HepG2 (cell line): ENCODE measurements around the gene UBE2M. TPM values are rescaled to one million over a fixed set of nuclear protein-coding genes. Genes with fewer than 3 reads are reported as not detected.

Source experiments
- ATAC-seq: fragments of 200-7000 bp; cut with Tn5 transposase; 3 replicates; pipeline ENCODE4 v1.9.1; 2020; ENCODE audit warnings: mild to moderate bottlenecking, moderate library complexity
- BruUV-seq: library from RNA; stranded (reverse); fragments of 400-500 nt; replicated peaks from 2 replicates; lab custom pipeline; 2021; lab: Mats Ljungman, UMichigan
- CTCF ChIA-PET: fragments of 300-600 bp; formaldehyde crosslinking; extraction: SDS; loops from one replicate; lab custom pipeline; 2021; ENCODE audit warnings: low total read pairs, inconsistent platforms, low intra/inter-chr PET ratio; lab: Yijun Ruan, JAX
- POLR2A ChIA-PET: fragments of 350-600 bp; sonication (Branson Sonifier 250); formaldehyde crosslinking; loops from one replicate; lab custom pipeline; 2020; ENCODE audit warnings: antibody characterized with exemption, inconsistent platforms; lab: Yijun Ruan, JAX
- DNase-seq: peaks from one replicate; pipeline ENCODE4 v3.0.0-alpha.2; 2015; ENCODE audit warnings: low spot score
- FAIRE-seq: peaks from 3 replicates; lab custom pipeline; 2011; peaks lifted over from hg19 to GRCh38; lab: Jason Lieb, UNC
- H2AFZ ChIP-seq: one replicate; pipeline ENCODE4 v1.6.1; 2011; ENCODE audit warnings: low read length, inconsistent platforms
- H3K27ac ChIP-seq: fragments of 300-600 bp; 3 replicates; pipeline ENCODE4 v1.8.0; 2011; ENCODE audit warnings: mixed run types, mild to moderate bottlenecking, mixed read lengths, low read length, inconsistent platforms; ENCODE audit not compliant: insufficient read depth; ENCODE audit errors: extremely low read length
- H3K27me3 ChIP-seq, 2 experiments: fragments of 200-600 bp in 1 of 2; 2 replicates in 1 of 2; 3 replicates in 1 of 2; pipeline versions ENCODE4 v1.6.0 to v1.8.0; 2011; ENCODE audit warnings: low read length in 2 of 2, mild to moderate bottlenecking in 2 of 2, moderate library complexity in 2 of 2, inconsistent platforms in 1 of 2; ENCODE audit not compliant: insufficient read depth in 2 of 2, control insufficient read depth in 1 of 2
- H3K36me3 ChIP-seq, 2 experiments: fragments of 200-600 bp in 1 of 2; replicated peaks in 1 of 2; 2 replicates in 1 of 2; 3 replicates in 1 of 2; pipeline versions ENCODE4 v1.5.1 to v1.8.0; 2011; ENCODE audit warnings: low read length in 2 of 2, inconsistent platforms in 1 of 2; ENCODE audit not compliant: insufficient read depth in 2 of 2, control insufficient read depth in 1 of 2
- H3K4me1 ChIP-seq: 2 replicates; pipeline ENCODE4 v1.5.1; 2012; ENCODE audit warnings: low read length, inconsistent platforms; ENCODE audit not compliant: insufficient read depth
- H3K4me2 ChIP-seq: 2 replicates; pipeline ENCODE4 v1.6.0; 2011; ENCODE audit warnings: low read depth, low read length, inconsistent platforms
- H3K4me3 ChIP-seq, 3 experiments: fragments of 200-600 bp in 1 of 3; sonication (generic), shearing (Covaris generic) in 1 of 3; replicated peaks in 1 of 3; 2 replicates each; pipeline ENCODE4 v1.5.1; 2011 to 2016; ENCODE audit warnings: low read length in 3 of 3, inconsistent platforms in 2 of 3, low read depth in 2 of 3, mild to moderate bottlenecking in 2 of 3, control low read depth in 1 of 3, mixed read lengths in 1 of 3; ENCODE audit not compliant: insufficient read depth in 1 of 3
- H3K79me2 ChIP-seq: one replicate; pipeline ENCODE4 v1.6.1; 2011; ENCODE audit warnings: low read length, inconsistent platforms; ENCODE audit not compliant: insufficient read depth
- H3K9ac ChIP-seq: 2 replicates; pipeline ENCODE4 v1.6.0; 2011; ENCODE audit warnings: mild to moderate bottlenecking, low read depth, low read length, inconsistent platforms; ENCODE audit not compliant: insufficient read depth
- H3K9me3 ChIP-seq: 2 replicates; pipeline ENCODE4 v1.5.1; 2012; ENCODE audit warnings: mild to moderate bottlenecking, low read length
- H4K20me1 ChIP-seq: 2 replicates; pipeline ENCODE4 v1.6.0; 2011; ENCODE audit warnings: inconsistent platforms, mild to moderate bottlenecking, low read length, moderate library complexity; ENCODE audit not compliant: insufficient read depth
- EEA1 ChIP-seq: sonication (generic); formaldehyde crosslinking; IDR thresholded peaks from 2 replicates; pipeline ENCODE4 v1.5.1; 2020; ENCODE audit warnings: mild to moderate bottlenecking, missing genetic modification reagents, borderline replicate concordance
- ERF ChIP-seq: IDR thresholded peaks from 2 replicates; pipeline ENCODE4 v1.6.1; 2018; ENCODE audit warnings: missing biosample characterization, missing genetic modification reagents
- JUN ChIP-seq: sonication (generic); formaldehyde crosslinking; IDR thresholded peaks from 2 replicates; pipeline ENCODE4 v1.4.0; 2020; ENCODE audit warnings: mild to moderate bottlenecking, missing genetic modification reagents
- KDM2A ChIP-seq: sonication (generic); formaldehyde crosslinking; IDR thresholded peaks from 2 replicates; pipeline ENCODE4 v1.4.0; 2020; ENCODE audit warnings: low read depth, missing genetic modification reagents, borderline replicate concordance
- POGK ChIP-seq: sonication (generic); formaldehyde crosslinking; conservative IDR thresholded peaks from 2 replicates; pipeline ENCODE4 v1.8.0; 2022; ENCODE audit warnings: mild to moderate bottlenecking, moderate library complexity, missing genetic modification reagents
- U2AF2 ChIP-seq: fragments of 200-400 bp; formaldehyde crosslinking; IDR thresholded peaks from 2 replicates; pipeline ENCODE4 v1.6.1; 2017; ENCODE audit warnings: low read depth, mild to moderate bottlenecking, low read length
- ZNF260 ChIP-seq: sonication (generic); formaldehyde crosslinking; IDR thresholded peaks from 2 replicates; pipeline ENCODE4 v1.4.0; 2020; ENCODE audit warnings: missing genetic modification reagents, low read depth, mild to moderate bottlenecking, borderline replicate concordance
- ZNF580 ChIP-seq: IDR thresholded peaks from 2 replicates; pipeline ENCODE4 v1.6.1; 2016; ENCODE audit warnings: low read depth, borderline replicate concordance
- ZNF614 ChIP-seq: IDR thresholded peaks from 2 replicates; pipeline ENCODE4 v1.6.1; 2018; ENCODE audit warnings: missing biosample characterization, missing genetic modification reagents, inconsistent platforms, borderline replicate concordance
- WGBS: methylation state at CpG from one replicate; pipeline ENCODE4 v1.1.6; 2017; ENCODE audit warnings: low lambda C conversion rate; 5-methylcytosine and 5-hydroxymethylcytosine counted together
- in situ Hi-C: cut with HindIII; loops from 2 replicates; pipeline ENCODE4 v1.10.0; 2017; ENCODE audit warnings: low pct_unique_long_range_greater_than_20kb; ENCODE audit not compliant: extremely low pct_ligation_motif_present
- intact Hi-C: fragments of 100-400 bp; cut with micrococcal nuclease; formaldehyde crosslinking; loops from one replicate; pipeline ENCODE4 v1.10.0; 2022; ENCODE audit not compliant: unreplicated experiment
- polyA plus RNA-seq, 8 experiments: library from polyadenylated mRNA; depleted of rRNA in 3 of 8; stranded (reverse) in 7 of 8; unstranded in 1 of 8; fragments of >200 nt; fragmentation: Illumina TruSeq in 4 of 8; extraction: Trizol in 4 of 8; gene quantifications; 2 replicates each; pipeline versions ENCODE4 v1.2.1 to v1.2.3, GENCODE V29; 2011 to 2016; ENCODE audit warnings: low read depth in 4 of 8, missing spikeins in 1 of 8, mixed read lengths in 1 of 8; ENCODE audit not compliant: insufficient read depth in 1 of 8
- total RNA-seq, 5 experiments: library from RNA; depleted of rRNA; stranded (reverse); fragments of >200 nt; fragmentation: Illumina TruSeq; extraction: Trizol; gene quantifications; 2 replicates each; pipeline ENCODE4 v1.2.3, GENCODE V29; 2016; ENCODE audit warnings: low read depth in 1 of 5
- TF ChIP-seq, protein P1 (sequence below): sonication (generic); formaldehyde crosslinking; IDR thresholded peaks from 2 replicates; pipeline ENCODE4 v1.4.0; 2020; ENCODE audit warnings: missing genetic modification reagents, borderline replicate concordance
- TF ChIP-seq, protein P2 (sequence below): sonication (generic); formaldehyde crosslinking; IDR thresholded peaks from 2 replicates; pipeline ENCODE4 v1.9.0; 2021; ENCODE audit warnings: missing genetic modification reagents, borderline replicate concordance
- TF ChIP-seq, protein P3 (sequence below): sonication (generic); formaldehyde crosslinking; IDR thresholded peaks from 2 replicates; pipeline ENCODE4 v1.8.1; 2023; ENCODE audit warnings: mild to moderate bottlenecking, moderate library complexity, missing genetic modification reagents
- TF ChIP-seq, protein P4 (sequence below): sonication (generic); formaldehyde crosslinking; IDR thresholded peaks from 2 replicates; pipeline ENCODE4 v1.4.0; 2020; ENCODE audit warnings: missing genetic modification reagents, borderline replicate concordance

Gene UBE2M
- total and polyA plus RNA-seq, 2 of the 13 experiments (the other 11 are each of a cell fraction or from before 2014, with no cell fraction given): 36.2 to 50.3 TPM

- Histone ChIP-seq H3K27me3 (no peaks in the 10 kb centered on the region), H3K4me1 (peaks cover 24% of the 10 kb centered on the region), H3K4me3 (peak within 1 kb of the TSS; percentile 80 to 86 (median 82)), H3K36me3 (no peaks in the 10 kb centered on the region; a peak in 2 of 5 replicates), H4K20me1 (no peaks in the 10 kb centered on the region), H3K4me2 (peak within 1 kb of the TSS; percentile 91), H3K9ac (peak within 1 kb of the TSS; percentile 89), H3K79me2 (peaks cover 4% of the 10 kb centered on the region), H3K27ac (peak within 1 kb of the TSS; percentile 93), H3K9me3 (no peaks in the 10 kb centered on the region), H2AFZ (no peak within 1 kb of the TSS)
- WGBS: under 1% methylated on average over 38 of the region's 75 CpGs
- BruUV-seq: no TSS peak
- CTCF ChIA-PET: no interaction called here
- peak; percentile 93 for FAIRE-seq
- in situ Hi-C loops: no loop called here
- peak; percentile 74 for ATAC-seq
- intact Hi-C loops: no loop called here
- DNase-seq: peak; percentile 99
- POLR2A ChIA-PET: interaction anchor here (0.6 to 3.0 kb wide), 6 partner anchors 14 to 61 kb away, joined by 3 to 36 read pairs (median 4); partner anchors contain the start of genes SLC27A5, TRIM28, UBE2M and ZBTB45
- peak; percentile 95 for TF ChIP-seq KDM2A (CRISPR knock-in tag)
- peak; percentile 99 for TF ChIP-seq U2AF2
- peak; percentile 51; the same call in 1 of the 2 replicates for TF ChIP-seq ZNF580 (CRISPR knock-in tag)
- no peak for TF ChIP-seq ZNF260
- TF ChIP-seq ZNF614 (CRISPR knock-in tag): no peak; the same call in 1 of the 2 replicates
- TF ChIP-seq, protein P1, sequence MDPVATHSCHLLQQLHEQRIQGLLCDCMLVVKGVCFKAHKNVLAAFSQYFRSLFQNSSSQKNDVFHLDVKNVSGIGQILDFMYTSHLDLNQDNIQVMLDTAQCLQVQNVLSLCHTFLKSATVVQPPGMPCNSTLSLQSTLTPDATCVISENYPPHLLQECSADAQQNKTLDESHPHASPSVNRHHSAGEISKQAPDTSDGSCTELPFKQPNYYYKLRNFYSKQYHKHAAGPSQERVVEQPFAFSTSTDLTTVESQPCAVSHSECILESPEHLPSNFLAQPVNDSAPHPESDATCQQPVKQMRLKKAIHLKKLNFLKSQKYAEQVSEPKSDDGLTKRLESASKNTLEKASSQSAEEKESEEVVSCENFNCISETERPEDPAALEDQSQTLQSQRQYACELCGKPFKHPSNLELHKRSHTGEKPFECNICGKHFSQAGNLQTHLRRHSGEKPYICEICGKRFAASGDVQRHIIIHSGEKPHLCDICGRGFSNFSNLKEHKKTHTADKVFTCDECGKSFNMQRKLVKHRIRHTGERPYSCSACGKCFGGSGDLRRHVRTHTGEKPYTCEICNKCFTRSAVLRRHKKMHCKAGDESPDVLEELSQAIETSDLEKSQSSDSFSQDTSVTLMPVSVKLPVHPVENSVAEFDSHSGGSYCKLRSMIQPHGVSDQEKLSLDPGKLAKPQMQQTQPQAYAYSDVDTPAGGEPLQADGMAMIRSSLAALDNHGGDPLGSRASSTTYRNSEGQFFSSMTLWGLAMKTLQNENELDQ (CRISPR knock-in tag): no peak
- peak; percentile 71; the same call in 1 of the 2 replicates for TF ChIP-seq JUN (CRISPR knock-in tag)
- TF ChIP-seq ERF: peak; percentile 51; the same call in 1 of the 2 replicates
- TF ChIP-seq, protein P2, sequence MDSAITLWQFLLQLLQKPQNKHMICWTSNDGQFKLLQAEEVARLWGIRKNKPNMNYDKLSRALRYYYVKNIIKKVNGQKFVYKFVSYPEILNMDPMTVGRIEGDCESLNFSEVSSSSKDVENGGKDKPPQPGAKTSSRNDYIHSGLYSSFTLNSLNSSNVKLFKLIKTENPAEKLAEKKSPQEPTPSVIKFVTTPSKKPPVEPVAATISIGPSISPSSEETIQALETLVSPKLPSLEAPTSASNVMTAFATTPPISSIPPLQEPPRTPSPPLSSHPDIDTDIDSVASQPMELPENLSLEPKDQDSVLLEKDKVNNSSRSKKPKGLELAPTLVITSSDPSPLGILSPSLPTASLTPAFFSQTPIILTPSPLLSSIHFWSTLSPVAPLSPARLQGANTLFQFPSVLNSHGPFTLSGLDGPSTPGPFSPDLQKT (CRISPR knock-in tag): no peak
- no peak for TF ChIP-seq EEA1 (CRISPR knock-in tag)
- TF ChIP-seq, protein P3, sequence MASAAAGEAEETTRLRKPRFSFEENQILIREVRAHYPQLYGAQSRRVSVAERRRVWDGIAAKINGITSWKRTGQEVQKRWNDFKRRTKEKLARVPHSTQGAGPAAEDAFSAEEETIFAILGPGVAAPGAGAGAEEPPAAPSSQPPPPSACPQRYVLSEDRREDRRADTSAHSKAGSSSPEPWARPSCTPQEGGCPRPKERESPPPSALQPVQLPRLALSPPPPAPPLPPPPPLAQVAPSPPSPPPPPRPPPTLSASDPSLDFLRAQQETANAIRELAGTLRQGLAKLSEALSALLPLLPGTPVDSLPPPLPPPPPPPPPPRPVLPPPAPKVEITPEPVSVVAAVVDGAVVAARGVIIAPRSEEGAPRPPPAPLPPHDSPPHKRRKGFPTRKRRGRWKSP (CRISPR knock-in tag): peak; percentile 51; the same call in 1 of the 2 replicates
- TF ChIP-seq, protein P4, sequence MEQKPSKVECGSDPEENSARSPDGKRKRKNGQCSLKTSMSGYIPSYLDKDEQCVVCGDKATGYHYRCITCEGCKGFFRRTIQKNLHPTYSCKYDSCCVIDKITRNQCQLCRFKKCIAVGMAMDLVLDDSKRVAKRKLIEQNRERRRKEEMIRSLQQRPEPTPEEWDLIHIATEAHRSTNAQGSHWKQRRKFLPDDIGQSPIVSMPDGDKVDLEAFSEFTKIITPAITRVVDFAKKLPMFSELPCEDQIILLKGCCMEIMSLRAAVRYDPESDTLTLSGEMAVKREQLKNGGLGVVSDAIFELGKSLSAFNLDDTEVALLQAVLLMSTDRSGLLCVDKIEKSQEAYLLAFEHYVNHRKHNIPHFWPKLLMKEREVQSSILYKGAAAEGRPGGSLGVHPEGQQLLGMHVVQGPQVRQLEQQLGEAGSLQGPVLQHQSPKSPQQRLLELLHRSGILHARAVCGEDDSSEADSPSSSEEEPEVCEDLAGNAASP (CRISPR knock-in tag): peak; percentile 21; the same call in 1 of the 2 replicates
- peak; percentile 78 for TF ChIP-seq POGK
Measured at GRCh38 chr19:58572818-58573657, 14.6 kb upstream of the UBE2M start, which contains the start of gene MZF1. TSS of gene MZF1 (minus strand) at chr19:58573335. CDS start at chr19:58571389, 1,946 bp downstream.
